ENCODE data around the gene CRTC1. TPM values are rescaled to one million over a fixed set of nuclear protein-coding genes. Genes with fewer than 3 reads are reported as not detected.

Gene CRTC1
- polyA plus RNA-seq, 2 of the 4 experiments (the other 2 are of a cell fraction) = 0.87 to 4.0 TPM

GRCh38 chr19:18737337-18737953 is 54.0 kb downstream of the CRTC1 start:
- POLR2A ChIA-PET = no interaction called here
- no peak for DNase-seq (ENCODE audit: low read depth in 1 of 2, low spot score in 1 of 2)
- H3K4me2 ChIP-seq = no peak overlapping the region
- H3K4me3 ChIP-seq = no peak overlapping the region
- TF ChIP-seq NFE2L2 (conservative IDR thresholded peaks at IDR 0.05; ENCODE audit: low read length) (no peak), PHF8 (IDR thresholded peaks at IDR 0.05; ENCODE audit: borderline replicate concordance, low read depth) (no peak), EHF (CRISPR knock-in tag; IDR thresholded peaks at IDR 0.05) (no peak), MAX (IDR thresholded peaks at IDR 0.05) (no peak), MAZ (IDR thresholded peaks at IDR 0.05; ENCODE audit: borderline replicate concordance, low read depth, low read length) (no peak), EP300 (IDR thresholded peaks at IDR 0.05) (no peak), KDM5A (IDR thresholded peaks at IDR 0.05) (no peak), MAFK (IDR thresholded peaks at IDR 0.05; ENCODE audit: partially characterized antibody) (no peak), RCOR1 (IDR thresholded peaks at IDR 0.05; ENCODE audit: low read depth, low read length) (no peak), CHD2 (IDR thresholded peaks at IDR 0.05; ENCODE audit: low read length, partially characterized antibody) (no peak), ZFP36 (IDR thresholded peaks at IDR 0.05; ENCODE audit: borderline replicate concordance, partially characterized antibody) (no peak), EHMT2 (IDR thresholded peaks at IDR 0.05; ENCODE audit: low read depth) (no peak), HOXB13 (CRISPR knock-in tag; IDR thresholded peaks at IDR 0.05; ENCODE audit: low read depth) (no peak), NR3C1 (IDR thresholded peaks at IDR 0.05) (no peak), NPAS2 (CRISPR knock-in tag; IDR thresholded peaks at IDR 0.05; ENCODE audit: borderline replicate concordance) (no peak)
- TF ChIP-seq, protein P1, sequence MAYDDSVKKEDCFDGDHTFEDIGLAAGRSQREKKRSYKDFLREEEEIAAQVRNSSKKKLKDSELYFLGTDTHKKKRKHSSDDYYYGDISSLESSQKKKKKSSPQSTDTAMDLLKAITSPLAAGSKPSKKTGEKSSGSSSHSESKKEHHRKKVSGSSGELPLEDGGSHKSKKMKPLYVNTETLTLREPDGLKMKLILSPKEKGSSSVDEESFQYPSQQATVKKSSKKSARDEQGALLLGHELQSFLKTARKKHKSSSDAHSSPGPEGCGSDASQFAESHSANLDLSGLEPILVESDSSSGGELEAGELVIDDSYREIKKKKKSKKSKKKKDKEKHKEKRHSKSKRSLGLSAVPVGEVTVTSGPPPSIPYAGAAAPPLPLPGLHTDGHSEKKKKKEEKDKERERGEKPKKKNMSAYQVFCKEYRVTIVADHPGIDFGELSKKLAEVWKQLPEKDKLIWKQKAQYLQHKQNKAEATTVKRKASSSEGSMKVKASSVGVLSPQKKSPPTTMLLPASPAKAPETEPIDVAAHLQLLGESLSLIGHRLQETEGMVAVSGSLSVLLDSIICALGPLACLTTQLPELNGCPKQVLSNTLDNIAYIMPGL (CRISPR knock-in tag; IDR thresholded peaks at IDR 0.05; ENCODE audit: borderline replicate concordance) = no peak
- TF ChIP-seq, protein P2, sequence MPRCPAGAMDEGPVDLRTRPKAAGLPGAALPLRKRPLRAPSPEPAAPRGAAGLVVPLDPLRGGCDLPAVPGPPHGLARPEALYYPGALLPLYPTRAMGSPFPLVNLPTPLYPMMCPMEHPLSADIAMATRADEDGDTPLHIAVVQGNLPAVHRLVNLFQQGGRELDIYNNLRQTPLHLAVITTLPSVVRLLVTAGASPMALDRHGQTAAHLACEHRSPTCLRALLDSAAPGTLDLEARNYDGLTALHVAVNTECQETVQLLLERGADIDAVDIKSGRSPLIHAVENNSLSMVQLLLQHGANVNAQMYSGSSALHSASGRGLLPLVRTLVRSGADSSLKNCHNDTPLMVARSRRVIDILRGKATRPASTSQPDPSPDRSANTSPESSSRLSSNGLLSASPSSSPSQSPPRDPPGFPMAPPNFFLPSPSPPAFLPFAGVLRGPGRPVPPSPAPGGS (IDR thresholded peaks at IDR 0.05) = no peak
- peaks cover 9% of the 10 kb centered on the region; the same call in 1 of the 3 replicates for H3K4me1 ChIP-seq
- no peak overlapping the region for H3K27ac ChIP-seq
- CTCF ChIA-PET = interaction anchor here (1.0 kb wide), 1 partner anchor 34 kb away, joined by 3 read pairs; no protein-coding TSS in a partner anchor
- FAIRE-seq = no peak
- no peaks in the 10 kb centered on the region for H3K9me3 ChIP-seq
- ATAC-seq = no peak
- 82% methylated on average over 10 of the region's 10 CpGs for WGBS (ENCODE audit: missing lambda C conversion rate)

- ChIA-PET CTCF (interaction anchor here (1.0 to 1.4 kb wide), 2 partner anchors 14 to 34 kb away, joined by 3 read pairs; no protein-coding TSS in a partner anchor), POLR2A (no interaction called here)
- Histone ChIP-seq H3K4me3 (no peak overlapping the region), H3K4me1 (peaks cover 9% of the 10 kb centered on the region; the same call in 1 of the 3 replicates), H3K4me2 (no peak overlapping the region), H3K27ac (no peak overlapping the region), H3K9me3 (no peaks in the 10 kb centered on the region)
- no peak for TF ChIP-seq HOXA7 (CRISPR knock-in tag; IDR thresholded peaks at IDR 0.05)
- TF ChIP-seq CTCF (IDR thresholded peaks at IDR 0.05) = no peak
- no peak for TF ChIP-seq RNF2 (IDR thresholded peaks at IDR 0.05; ENCODE audit: borderline replicate concordance, low read depth)
- no peak for TF ChIP-seq CHD4 (IDR thresholded peaks at IDR 0.05; ENCODE audit: borderline replicate concordance)
- no peak for TF ChIP-seq ESRRA (IDR thresholded peaks at IDR 0.05; ENCODE audit: borderline replicate concordance, low read length)
- TF ChIP-seq, protein P3, sequence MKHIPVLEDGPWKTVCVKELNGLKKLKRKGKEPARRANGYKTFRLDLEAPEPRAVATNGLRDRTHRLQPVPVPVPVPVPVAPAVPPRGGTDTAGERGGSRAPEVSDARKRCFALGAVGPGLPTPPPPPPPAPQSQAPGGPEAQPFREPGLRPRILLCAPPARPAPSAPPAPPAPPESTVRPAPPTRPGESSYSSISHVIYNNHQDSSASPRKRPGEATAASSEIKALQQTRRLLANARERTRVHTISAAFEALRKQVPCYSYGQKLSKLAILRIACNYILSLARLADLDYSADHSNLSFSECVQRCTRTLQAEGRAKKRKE (CRISPR knock-in tag; IDR thresholded peaks at IDR 0.05; ENCODE audit: low read depth) = no peak
- TF ChIP-seq MAX (IDR thresholded peaks at IDR 0.05) = no peak
- DNase-seq (ENCODE audit: low read depth in 1 of 2, low spot score in 1 of 2) (no peak), FAIRE-seq (no peak), ATAC-seq (no peak)
- 55% methylated on average over 1 of the region's 1 CpG for WGBS (ENCODE audit: missing lambda C conversion rate)
Observed at GRCh38 chr19:18737954-18738351, 54.5 kb downstream of the CRTC1 start.

Measured in A549 (cell line).